A673 (cell line): ENCODE measurements around the gene HDAC8.

Experiments
- CTCF ChIP-seq: fragments of 300-800, 200-600 bp; sonication (generic); conservative IDR thresholded peaks from 2 replicates; pipeline ENCODE4 v1.5.1; 2017; ENCODE audit warnings: low read depth, mild to moderate bottlenecking, antibody characterized with exemption, low read length, moderate library complexity, mixed read lengths
- EZH2 ChIP-seq: fragments of 200-600 bp; sonication (generic); IDR thresholded peaks from 2 replicates; pipeline ENCODE4 v1.6.1; 2017; ENCODE audit warnings: borderline replicate concordance, low read depth, mild to moderate bottlenecking, mixed read lengths, antibody characterized with exemption, low read length; ENCODE audit not compliant: poor library complexity, severe bottlenecking

DNA sequence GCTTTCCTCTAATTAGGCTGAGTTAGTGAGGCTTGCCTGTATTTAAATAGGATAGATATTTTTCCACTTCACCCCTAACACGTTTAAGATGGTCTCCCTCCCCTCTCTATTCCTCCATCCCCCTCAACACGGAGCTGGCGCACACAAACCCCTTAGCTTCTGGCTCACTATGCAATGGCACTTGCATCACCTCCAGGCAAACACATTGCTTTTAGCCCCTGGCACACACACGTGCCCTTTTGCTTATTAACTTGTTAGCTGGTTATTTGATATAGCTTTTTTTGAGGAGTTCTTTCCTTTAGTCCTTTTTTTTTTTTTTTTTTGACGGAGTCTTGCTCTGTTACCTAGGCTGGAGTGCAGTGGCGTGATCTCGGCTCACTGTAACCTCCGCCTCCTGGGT is 94.3 kb downstream of the HDAC8 start:
- TF ChIP-seq CTCF = no peak
- no peak for TF ChIP-seq EZH2
